ENCODE results near the gene PRRG2. TPM values are rescaled to one million over a fixed set of nuclear protein-coding genes. Genes with fewer than 3 reads are reported as not detected.
A peak's percentile ranks its signal among the peaks of the same experiment; 100 is the strongest.

PRRG2 gene
- total and polyA plus RNA-seq, 9 of the 15 experiments (the other 6 are each of a cell fraction or from before 2014, with no cell fraction given) = 0.06 to 1.1 (median 0.33) TPM

GRCh38 chr19:49590071-49590970, 9.2 kb downstream of the PRRG2 start (continued):
- TF ChIP-seq MYNN (IDR thresholded peaks at IDR 0.05) (0 out of 2 replicates have a peak, but pooled peaks have one; percentile 5), MYNN (CRISPR knock-in tag; IDR thresholded peaks at IDR 0.05) (no peak), NCOA1 (IDR thresholded peaks at IDR 0.05; ENCODE audit: low read depth) (peak; percentile 38; the same call in 1 of the 2 replicates), SNRNP70 (optimal IDR thresholded peaks at IDR 0.05; ENCODE audit: low read depth, low read length) (no peak), HIVEP1 (CRISPR knock-in tag; IDR thresholded peaks at IDR 0.05) (no peak), PRPF4 (IDR thresholded peaks at IDR 0.05; ENCODE audit: insufficient read depth, low read depth, low read length, poor library complexity, severe bottlenecking) (no peak), NCOA4 (IDR thresholded peaks at IDR 0.05; ENCODE audit: partially characterized antibody) (no peak), XRCC3 (IDR thresholded peaks at IDR 0.05) (no peak), BRD9 (IDR thresholded peaks at IDR 0.05; ENCODE audit: low read depth, partially characterized antibody) (no peak), ZNF224 (CRISPR knock-in tag; IDR thresholded peaks at IDR 0.05) (no peak), ZNF75A (CRISPR knock-in tag; IDR thresholded peaks at IDR 0.05) (no peak), ZNF707 (CRISPR knock-in tag; conservative IDR thresholded peaks at IDR 0.05) (no peak), ZFP30 (CRISPR knock-in tag; IDR thresholded peaks at IDR 0.05; ENCODE audit: borderline replicate concordance) (no peak), TAF9B (IDR thresholded peaks at IDR 0.05; ENCODE audit: partially characterized antibody) (peak; percentile 58), ZNF511 (CRISPR knock-in tag; IDR thresholded peaks at IDR 0.05) (peak; percentile 66; the same call in 1 of the 2 replicates), ZNF699 (CRISPR knock-in tag; IDR thresholded peaks at IDR 0.05; ENCODE audit: insufficient replicate concordance) (no peak), ZNF354B (CRISPR knock-in tag; IDR thresholded peaks at IDR 0.05) (no peak), E2F4 (CRISPR knock-in tag; IDR thresholded peaks at IDR 0.05; ENCODE audit: low read depth) (0 out of 2 replicates have a peak, but pooled peaks have one; percentile 43), HINFP (tag; conservative IDR thresholded peaks at IDR 0.05; ENCODE audit: low read depth) (no peak), CREB3 (tag; conservative IDR thresholded peaks at IDR 0.05; ENCODE audit: low read depth) (no peak), NRF1 (conservative IDR thresholded peaks at IDR 0.05 in 1 of 2, IDR thresholded peaks at IDR 0.05 in 1 of 2) (peak; percentile 33 to 45; a peak in 3 of 4 replicates), TAF15 (IDR thresholded peaks at IDR 0.05; ENCODE audit: low read depth, low read length) (no peak), DDX20 (tag; IDR thresholded peaks at IDR 0.05; ENCODE audit: low read depth) (no peak), HMGN3 (IDR thresholded peaks at IDR 0.05; ENCODE audit: borderline replicate concordance, extremely low read depth, insufficient read length, low read depth, low read length) (no peak), NELFE (IDR thresholded peaks at IDR 0.05; ENCODE audit: insufficient read depth, insufficient read length) (no peak)
